ENCODE measurements around the gene DPP10.

DPP10 gene

DNA sequence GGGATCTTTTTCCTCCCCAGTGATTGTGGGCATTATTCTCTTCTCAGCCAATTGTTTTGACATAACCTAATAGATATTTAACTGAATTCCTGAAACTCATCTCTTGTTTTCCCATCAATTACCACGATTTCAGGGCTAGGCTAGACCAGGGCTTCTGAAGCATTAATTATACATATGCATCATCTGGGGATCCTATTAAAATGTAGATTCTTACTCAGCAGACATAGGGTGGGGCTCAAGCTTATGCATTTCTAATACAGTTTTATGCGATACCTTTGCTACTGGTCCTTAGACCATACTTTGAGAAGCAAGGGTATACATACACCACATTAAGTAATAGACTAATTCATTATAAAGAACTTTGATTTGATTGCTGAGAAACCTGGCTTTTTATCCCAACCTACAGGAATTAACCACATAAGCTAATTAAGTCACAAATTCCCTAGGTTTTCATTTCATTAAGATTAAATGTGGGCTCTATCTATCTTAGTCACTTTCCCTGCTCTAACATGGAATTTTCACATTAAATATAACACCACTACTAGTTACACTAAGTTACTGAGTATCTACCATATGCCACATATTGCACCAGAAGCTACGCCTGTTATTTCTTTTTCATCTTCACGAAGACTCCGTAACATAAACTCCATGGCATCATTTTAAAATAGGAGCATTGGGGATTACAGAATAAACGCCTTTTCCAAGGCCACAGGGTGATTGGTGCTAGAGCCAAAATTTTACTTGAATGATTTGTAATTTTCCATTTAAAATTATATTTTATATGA lies 417.5 kb downstream of the DPP10 start:
- Histone ChIP-seq H3K9me3 (no peaks in the 10 kb centered on the region), H3K4me3 (ENCODE audit: low read depth in 1 of 2, low read length in 1 of 2) (no peak overlapping the region), H3K36me3 (no peaks in the 10 kb centered on the region), H3K27ac (no peak overlapping the region), H3K27me3 (no peaks in the 10 kb centered on the region), H3K4me1 (ENCODE audit: control insufficient read depth in 1 of 2, insufficient read depth in 1 of 2, low read depth in 1 of 2, low read length in 1 of 2) (no peaks in the 10 kb centered on the region)
- TF ChIP-seq, protein P1, sequence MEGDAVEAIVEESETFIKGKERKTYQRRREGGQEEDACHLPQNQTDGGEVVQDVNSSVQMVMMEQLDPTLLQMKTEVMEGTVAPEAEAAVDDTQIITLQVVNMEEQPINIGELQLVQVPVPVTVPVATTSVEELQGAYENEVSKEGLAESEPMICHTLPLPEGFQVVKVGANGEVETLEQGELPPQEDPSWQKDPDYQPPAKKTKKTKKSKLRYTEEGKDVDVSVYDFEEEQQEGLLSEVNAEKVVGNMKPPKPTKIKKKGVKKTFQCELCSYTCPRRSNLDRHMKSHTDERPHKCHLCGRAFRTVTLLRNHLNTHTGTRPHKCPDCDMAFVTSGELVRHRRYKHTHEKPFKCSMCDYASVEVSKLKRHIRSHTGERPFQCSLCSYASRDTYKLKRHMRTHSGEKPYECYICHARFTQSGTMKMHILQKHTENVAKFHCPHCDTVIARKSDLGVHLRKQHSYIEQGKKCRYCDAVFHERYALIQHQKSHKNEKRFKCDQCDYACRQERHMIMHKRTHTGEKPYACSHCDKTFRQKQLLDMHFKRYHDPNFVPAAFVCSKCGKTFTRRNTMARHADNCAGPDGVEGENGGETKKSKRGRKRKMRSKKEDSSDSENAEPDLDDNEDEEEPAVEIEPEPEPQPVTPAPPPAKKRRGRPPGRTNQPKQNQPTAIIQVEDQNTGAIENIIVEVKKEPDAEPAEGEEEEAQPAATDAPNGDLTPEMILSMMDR (IDR thresholded peaks at IDR 0.05) = no peak

- Histone ChIP-seq H3K27ac (no peak overlapping the region), H3K27me3 (no peaks in the 10 kb centered on the region), H3K9me3 (no peaks in the 10 kb centered on the region), H3K4me1 (ENCODE audit: control insufficient read depth in 1 of 2, insufficient read depth in 1 of 2, low read depth in 1 of 2, low read length in 1 of 2) (no peaks in the 10 kb centered on the region), H3K4me3 (ENCODE audit: low read depth in 1 of 2, low read length in 1 of 2) (no peak overlapping the region), H3K36me3 (no peaks in the 10 kb centered on the region)
- TF ChIP-seq, protein P1 (IDR thresholded peaks at IDR 0.05) = no peak
Measured at GRCh38 chr2:114862243-114862642, 419.8 kb downstream of the DPP10 start.

- no peaks in the 10 kb centered on the region for H3K9me3 ChIP-seq
- H3K36me3 ChIP-seq = no peaks in the 10 kb centered on the region
- no peak overlapping the region for H3K27ac ChIP-seq
- TF ChIP-seq, protein P1 (IDR thresholded peaks at IDR 0.05) = no peak
- H3K27me3 ChIP-seq = no peaks in the 10 kb centered on the region
- H3K4me1 ChIP-seq (ENCODE audit: control insufficient read depth in 1 of 2, insufficient read depth in 1 of 2, low read depth in 1 of 2, low read length in 1 of 2) = no peaks in the 10 kb centered on the region
- H3K4me3 ChIP-seq (ENCODE audit: low read depth in 1 of 2, low read length in 1 of 2) = no peak overlapping the region
Measured at GRCh38 chr2:114864901-114865300, 422.5 kb downstream of the DPP10 start.

DNA sequence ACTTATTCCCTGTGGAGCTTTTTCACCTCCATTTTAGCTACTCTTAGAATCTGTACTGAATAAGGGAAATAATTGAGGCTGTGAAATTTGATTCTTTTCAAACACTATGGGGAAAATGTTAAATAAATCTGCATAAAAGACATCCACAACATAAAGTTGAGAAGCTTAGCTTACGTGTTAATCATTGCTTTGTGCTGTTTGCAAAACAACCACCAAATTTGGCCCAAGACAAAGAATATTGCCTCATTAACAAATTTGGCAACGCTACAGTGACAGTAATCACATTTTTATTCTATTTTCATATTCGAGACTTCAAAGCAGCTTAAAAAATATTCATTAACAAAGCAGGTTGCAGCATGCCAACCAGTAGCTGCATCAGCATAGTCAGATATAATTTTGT lies 437.6 kb downstream of the DPP10 start:
- TF ChIP-seq, protein P1 (IDR thresholded peaks at IDR 0.05) = no peak
- Histone ChIP-seq H3K27me3 (no peaks in the 10 kb centered on the region), H3K36me3 (no peaks in the 10 kb centered on the region), H3K9me3 (no peaks in the 10 kb centered on the region), H3K4me3 (ENCODE audit: low read depth in 1 of 2, low read length in 1 of 2) (no peak overlapping the region), H3K4me1 (ENCODE audit: control insufficient read depth in 1 of 2, insufficient read depth in 1 of 2, low read depth in 1 of 2, low read length in 1 of 2) (no peaks in the 10 kb centered on the region), H3K27ac (no peak overlapping the region)

DNA sequence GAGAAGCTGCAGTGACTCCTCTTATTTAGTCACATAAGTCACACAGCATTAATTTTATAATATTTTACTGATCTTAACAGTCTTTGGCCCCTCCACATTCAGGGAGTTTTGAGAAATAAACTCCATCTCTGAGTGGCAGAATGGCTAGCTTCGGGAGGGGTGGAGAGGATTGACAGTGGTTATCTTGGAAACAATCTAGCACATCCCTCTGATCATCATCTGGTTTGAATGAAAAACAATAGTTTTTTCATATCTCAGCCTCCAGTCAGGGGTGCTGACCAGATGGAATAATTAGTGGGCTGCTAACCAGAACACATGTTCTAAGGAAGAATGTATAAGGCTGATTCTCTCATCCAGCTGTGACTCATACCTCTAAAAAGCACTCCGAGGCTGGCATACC lies 477.5 kb downstream of the DPP10 start:
- Histone ChIP-seq H3K36me3 (no peaks in the 10 kb centered on the region), H3K9me3 (no peaks in the 10 kb centered on the region), H3K27ac (no peak overlapping the region), H3K27me3 (no peaks in the 10 kb centered on the region), H3K4me3 (ENCODE audit: low read depth in 1 of 2, low read length in 1 of 2) (no peak overlapping the region), H3K4me1 (ENCODE audit: control insufficient read depth in 1 of 2, insufficient read depth in 1 of 2, low read depth in 1 of 2, low read length in 1 of 2) (no peaks in the 10 kb centered on the region)
- TF ChIP-seq, protein P1 (IDR thresholded peaks at IDR 0.05) = no peak

Measured in neutrophil (primary cell).